GM23338 (cell line): ENCODE data around the gene RHEBL1. TPM values are rescaled to one million over a fixed set of nuclear protein-coding genes. Genes with fewer than 3 reads are reported as not detected.
A peak's percentile ranks its signal among the peaks of the same experiment; 100 is the strongest.

Experiments
- ATAC-seq: fragments of 200-7000 bp; cut with Tn5 transposase; 3 replicates; pipeline ENCODE4 v1.9.1; 2020
- DNase-seq: peaks from one replicate; pipeline ENCODE4 v3.0.0-alpha.2; 2015; ENCODE audit warnings: low spot score
- H2AFZ ChIP-seq: fragments of 200-600 bp; sonication (generic); 2 replicates; pipeline ENCODE4 v1.8.0; 2016; ENCODE audit warnings: antibody characterized with exemption, mild to moderate bottlenecking, moderate library complexity
- H3F3A ChIP-seq: fragments of 200-600 bp; sonication (generic); replicated peaks from 2 replicates; pipeline ENCODE4 v1.8.0; 2017; ENCODE audit warnings: antibody characterized with exemption, mixed run types, low read depth
- H3K27ac ChIP-seq: fragments of 200-600 bp; sonication (generic); 2 replicates; pipeline ENCODE4 v1.6.1; 2016; ENCODE audit warnings: low read depth
- H3K27me3 ChIP-seq: fragments of 200-600 bp; sonication (generic); 2 replicates; pipeline ENCODE4 v1.8.0; 2016; ENCODE audit warnings: mild to moderate bottlenecking, mixed run types, moderate library complexity; ENCODE audit not compliant: insufficient read depth
- H3K36me3 ChIP-seq: fragments of 200-600 bp; sonication (generic); 2 replicates; pipeline ENCODE4 v1.8.0; 2016; ENCODE audit warnings: mild to moderate bottlenecking; ENCODE audit not compliant: insufficient read depth
- H3K4me1 ChIP-seq: fragments of 200-600 bp; sonication (generic); 2 replicates; pipeline ENCODE4 v1.8.0; 2016; ENCODE audit warnings: mild to moderate bottlenecking, moderate library complexity; ENCODE audit not compliant: insufficient read depth
- H3K4me2 ChIP-seq: fragments of 200-600 bp; sonication (generic); 2 replicates; pipeline ENCODE4 v1.7.1; 2017; ENCODE audit warnings: mixed run types
- H3K4me3 ChIP-seq: fragments of 200-600 bp; sonication (generic); 2 replicates; pipeline ENCODE4 v1.6.1; 2016; ENCODE audit warnings: mixed run types
- H3K79me2 ChIP-seq: fragments of 200-600 bp; sonication (generic); replicated peaks from 2 replicates; pipeline ENCODE4 v1.8.0; 2017; ENCODE audit warnings: mild to moderate bottlenecking; ENCODE audit not compliant: insufficient read depth
- H3K9me2 ChIP-seq: fragments of 200-600 bp; sonication (generic); 2 replicates; pipeline ENCODE4 v1.8.0; 2017; ENCODE audit not compliant: insufficient read depth
- H4K20me1 ChIP-seq: fragments of 200-600 bp; sonication (generic); replicated peaks from 2 replicates; pipeline ENCODE4 v1.8.0; 2017; ENCODE audit warnings: mild to moderate bottlenecking; ENCODE audit not compliant: insufficient read depth
- H3K27ac Mint-ChIP-seq: 2 replicates; pipeline ENCODE4 v1.8.0; 2020; ENCODE audit warnings: inconsistent platforms, mild to moderate bottlenecking, moderate library complexity, mixed read lengths
- H3K27me3 Mint-ChIP-seq: 3 replicates; pipeline ENCODE4 v1.8.0; 2022; ENCODE audit warnings: low read depth, mild to moderate bottlenecking, moderate library complexity, mixed read lengths, inconsistent platforms; ENCODE audit not compliant: insufficient read depth, poor library complexity
- H3K36me3 Mint-ChIP-seq: 3 replicates; pipeline ENCODE4 v1.8.0; 2021; ENCODE audit warnings: low read depth, mild to moderate bottlenecking, inconsistent platforms, moderate library complexity, mixed read lengths
- H3K4me1 Mint-ChIP-seq: 3 replicates; pipeline ENCODE4 v1.8.0; 2020; ENCODE audit warnings: mild to moderate bottlenecking, inconsistent platforms, mixed read lengths
- H3K4me3 Mint-ChIP-seq: 3 replicates; pipeline ENCODE4 v1.8.0; 2021; ENCODE audit warnings: moderate library complexity, mild to moderate bottlenecking, inconsistent platforms, mixed read lengths
- H3K9me3 Mint-ChIP-seq: 3 replicates; pipeline ENCODE4 v1.8.0; 2020; ENCODE audit warnings: moderate library complexity, mild to moderate bottlenecking, inconsistent platforms, mixed read lengths
- CTCF ChIP-seq, 2 experiments: fragments of 200-600 bp in 1 of 2; sonication (generic) in 1 of 2; conservative IDR thresholded peaks; 2 replicates each; pipeline versions ENCODE4 v1.5.1 to v1.6.1; 2016 to 2017; ENCODE audit warnings: antibody characterized with exemption in 2 of 2, low read depth in 2 of 2, mild to moderate bottlenecking in 2 of 2, moderate library complexity in 1 of 2
- EZH2 ChIP-seq: fragments of 200-600 bp; sonication (generic); IDR thresholded peaks from one replicate; pipeline ENCODE4 v1.8.0; 2017; ENCODE audit warnings: antibody characterized with exemption, mild to moderate bottlenecking, low read depth; ENCODE audit not compliant: unreplicated experiment
- JUNB ChIP-seq: IDR thresholded peaks from one replicate; pipeline ENCODE4 v1.6.1; 2016; ENCODE audit warnings: antibody characterized with exemption; ENCODE audit not compliant: unreplicated experiment
- NANOG ChIP-seq: IDR thresholded peaks from 2 replicates; pipeline ENCODE4 v1.6.1; 2016; ENCODE audit warnings: antibody characterized with exemption, borderline replicate concordance
- POLR2AphosphoS5 ChIP-seq: IDR thresholded peaks from 2 replicates; pipeline ENCODE4 v1.6.1; 2016; ENCODE audit warnings: antibody characterized with exemption, low read depth
- REST ChIP-seq: IDR thresholded peaks from one replicate; pipeline ENCODE4 v1.6.1; 2018; ENCODE audit warnings: antibody characterized with exemption; ENCODE audit not compliant: unreplicated experiment
- ZNF114 ChIP-seq: fragments of 250-450 bp; sonication (Bioruptor Pico); IDR thresholded peaks from 2 replicates; pipeline ENCODE4 v1.5.0; 2020; ENCODE audit warnings: mild to moderate bottlenecking, moderate library complexity
- ZNF331 ChIP-seq: fragments of 250-450 bp; sonication (Bioruptor Pico); IDR thresholded peaks from 2 replicates; pipeline ENCODE4 v1.5.0; 2020; ENCODE audit warnings: low read depth, mild to moderate bottlenecking, moderate library complexity
- polyA plus RNA-seq: library from polyadenylated mRNA; unstranded; fragments of >200 nt; fragmentation: Nextera tagmentation; extraction: Ambion mirVana; gene quantifications from 2 replicates; pipeline ENCODE4 v1.2.1, GENCODE V29; 2016
- total RNA-seq: library from RNA; depleted of rRNA; stranded (reverse); fragments of >200 nt; shearing (Covaris generic); gene quantifications from 2 replicates; pipeline ENCODE4 v1.2.3, GENCODE V29; 2014
- TF ChIP-seq, protein P1 (sequence below): IDR thresholded peaks from 2 replicates; pipeline ENCODE4 v1.6.1; 2016; ENCODE audit warnings: antibody characterized with exemption

Gene RHEBL1
- total and polyA plus RNA-seq, 2 experiments from 2014 or later = 9.4 to 11.8 TPM

GRCh38 chr12:49094975-49095365 lies 25.2 kb upstream of the RHEBL1 start (continued):
- TF ChIP-seq CTCF (conservative IDR thresholded peaks at IDR 0.05; ENCODE audit: low read depth in 2 of 2) (no peak), JUNB (no peak), EZH2 (no peak), ZNF114 (CRISPR knock-in tag) (no peak), NANOG (no peak)
- TF ChIP-seq, protein P1, sequence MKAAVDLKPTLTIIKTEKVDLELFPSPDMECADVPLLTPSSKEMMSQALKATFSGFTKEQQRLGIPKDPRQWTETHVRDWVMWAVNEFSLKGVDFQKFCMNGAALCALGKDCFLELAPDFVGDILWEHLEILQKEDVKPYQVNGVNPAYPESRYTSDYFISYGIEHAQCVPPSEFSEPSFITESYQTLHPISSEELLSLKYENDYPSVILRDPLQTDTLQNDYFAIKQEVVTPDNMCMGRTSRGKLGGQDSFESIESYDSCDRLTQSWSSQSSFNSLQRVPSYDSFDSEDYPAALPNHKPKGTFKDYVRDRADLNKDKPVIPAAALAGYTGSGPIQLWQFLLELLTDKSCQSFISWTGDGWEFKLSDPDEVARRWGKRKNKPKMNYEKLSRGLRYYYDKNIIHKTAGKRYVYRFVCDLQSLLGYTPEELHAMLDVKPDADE = no peak

DNA sequence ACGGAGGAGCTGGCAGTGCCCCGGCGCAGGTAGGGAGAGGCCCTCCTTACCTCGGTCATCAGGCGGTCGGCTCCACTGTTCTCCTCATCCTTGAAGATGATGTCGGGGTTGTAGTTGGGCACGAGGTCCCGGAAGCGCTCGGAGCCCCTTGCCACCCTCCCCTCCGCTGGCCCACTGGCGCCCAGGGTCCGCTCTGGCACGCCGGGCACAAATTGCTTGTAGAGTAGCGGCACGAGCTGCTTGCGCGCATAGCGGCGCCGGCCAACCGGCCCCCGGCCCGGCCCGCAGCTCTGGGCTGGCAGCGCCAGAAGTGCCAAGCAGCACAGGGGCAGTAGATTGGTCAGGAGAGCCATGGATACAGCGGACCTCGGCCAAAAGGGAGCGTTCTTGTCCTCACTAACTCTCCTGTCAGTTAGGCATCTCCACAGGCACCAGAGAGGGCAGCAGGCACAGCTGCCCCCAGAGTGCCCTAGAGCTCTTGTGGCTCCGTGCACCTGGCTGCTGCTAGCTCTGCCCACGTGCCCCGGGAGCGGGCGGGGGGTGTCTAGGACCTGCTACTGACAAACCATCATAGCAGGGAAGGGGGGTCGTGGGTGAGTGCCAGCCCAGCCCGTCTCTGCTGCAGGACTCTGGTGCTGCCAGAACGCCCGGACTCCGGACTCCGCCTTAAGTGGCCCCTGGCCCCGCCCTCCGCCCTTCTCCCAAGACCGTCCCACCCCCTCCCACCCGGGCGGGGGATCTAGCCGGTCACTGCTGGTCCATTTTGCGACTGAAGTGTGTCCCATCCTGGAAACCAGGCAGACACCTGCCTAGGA lies 24.6 kb upstream of the RHEBL1 start, which contains the start of gene DHH:
DHH (minus strand) TSS at position 642 of the 815 bp plus-strand sequence; CDS start at position 353, 289 bp downstream.
- Mint-ChIP-seq H3K4me1 (peaks cover 48% of the 10 kb centered on the region), H3K36me3 (peaks cover 13% of the 10 kb centered on the region; the same call in 2 of the 3 replicates), H3K9me3 (no peaks in the 10 kb centered on the region), H3K4me3 (peak within 1 kb of the TSS; percentile 59), H3K27ac (no peak within 1 kb of the TSS), H3K27me3 (peaks cover 67% of the 10 kb centered on the region)
- peaks cover 11% of the 10 kb centered on the region; the same call in 1 of the 2 replicates for H3F3A ChIP-seq
- peak within 1 kb of the TSS; percentile 58 for H3K4me3 ChIP-seq
- no peaks in the 10 kb centered on the region for H3K9me2 ChIP-seq
- peaks cover 14% of the 10 kb centered on the region for H4K20me1 ChIP-seq
- TF ChIP-seq EZH2 (peak; percentile 74), NANOG (no peak), POLR2AphosphoS5 (no peak)
- DNase-seq (peak; percentile 77), ATAC-seq (peak; percentile 45)
- peaks cover 41% of the 10 kb centered on the region for H3K4me1 ChIP-seq
- peak within 1 kb of the TSS; percentile 94 for H3K4me2 ChIP-seq
- H2AFZ ChIP-seq = peak within 1 kb of the TSS; percentile 59
- no peaks in the 10 kb centered on the region for H3K79me2 ChIP-seq
- no peaks in the 10 kb centered on the region for H3K36me3 ChIP-seq
- peaks cover 71% of the 10 kb centered on the region for H3K27me3 ChIP-seq
- H3K27ac ChIP-seq = no peak within 1 kb of the TSS

DNA sequence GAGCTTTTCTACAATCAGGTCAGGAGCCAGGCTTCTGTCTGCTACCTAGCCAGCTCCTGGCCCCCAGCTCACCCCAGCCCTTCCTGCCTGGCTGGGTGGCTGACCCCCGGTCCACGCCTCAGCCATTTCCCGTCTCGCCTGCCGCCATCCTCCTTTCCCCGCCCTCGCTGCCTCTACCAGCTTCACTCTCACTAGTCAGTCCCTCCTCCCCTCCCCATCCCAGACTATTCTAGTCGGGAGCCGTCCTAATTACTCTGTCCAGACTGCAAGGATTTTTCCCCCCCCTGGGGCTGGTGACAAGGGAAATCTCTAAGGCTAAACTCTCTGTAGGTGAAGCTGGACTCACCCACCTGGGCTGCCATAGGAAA lies 24.0 kb upstream of the RHEBL1 start:
- Histone ChIP-seq H3K79me2 (no peaks in the 10 kb centered on the region), H3K4me1 (peaks cover 47% of the 10 kb centered on the region), H3K4me2 (peak overlapping the region; percentile 94), H3K36me3 (no peaks in the 10 kb centered on the region), H3F3A (peaks cover 15% of the 10 kb centered on the region; the same call in 1 of the 2 replicates), H2AFZ (peak overlapping the region; percentile 59), H4K20me1 (peaks cover 14% of the 10 kb centered on the region), H3K4me3 (peak overlapping the region; percentile 58), H3K27me3 (peaks cover 77% of the 10 kb centered on the region), H3K27ac (no peak overlapping the region), H3K9me2 (no peaks in the 10 kb centered on the region)
- H3K36me3 Mint-ChIP-seq = peaks cover 10% of the 10 kb centered on the region; the same call in 2 of the 3 replicates
- ATAC-seq (peak; percentile 1; the same call in 1 of the 3 replicates), DNase-seq (peak; percentile 38)
- H3K4me1 Mint-ChIP-seq = peaks cover 53% of the 10 kb centered on the region
- H3K27ac Mint-ChIP-seq = no peak overlapping the region
- H3K9me3 Mint-ChIP-seq = no peaks in the 10 kb centered on the region
- H3K27me3 Mint-ChIP-seq = peaks cover 73% of the 10 kb centered on the region
- peak overlapping the region; percentile 59 for H3K4me3 Mint-ChIP-seq
- no peak for TF ChIP-seq JUNB
- TF ChIP-seq POLR2AphosphoS5 = no peak
- TF ChIP-seq, protein P1 = no peak
- no peak for TF ChIP-seq CTCF (conservative IDR thresholded peaks at IDR 0.05; ENCODE audit: low read depth in 2 of 2)
- TF ChIP-seq EZH2 = no peak
- TF ChIP-seq ZNF331 (CRISPR knock-in tag) = no peak
- TF ChIP-seq REST = no peak
- no peak for TF ChIP-seq NANOG
